Duodenal mucosa (tissue), 2 donors: ENCODE results near the gene SLF1.

Source experiments
- H3K27ac ChIP-seq: one replicate; pipeline ENCODE4 v1.7.0; 2013; ENCODE audit warnings: low read depth, low read length
- H3K27me3 ChIP-seq, 2 donors: one replicate each; pipeline ENCODE4 v1.7.0; 2013; ENCODE audit warnings: low read length in 2 of 2, control low read depth in 1 of 2; ENCODE audit not compliant: insufficient read depth in 2 of 2, control insufficient read depth in 1 of 2
- H3K36me3 ChIP-seq, 2 donors: one replicate each; pipeline ENCODE4 v1.7.0; 2013; ENCODE audit warnings: low read length in 2 of 2, control low read depth in 1 of 2; ENCODE audit not compliant: insufficient read depth in 2 of 2, control insufficient read depth in 1 of 2
- H3K4me1 ChIP-seq, 2 donors: one replicate each; pipeline ENCODE4 v1.7.0; 2013; ENCODE audit warnings: low read length in 2 of 2, control low read depth in 1 of 2; ENCODE audit not compliant: insufficient read depth in 2 of 2, control insufficient read depth in 1 of 2
- H3K4me3 ChIP-seq, 2 donors: one replicate each; pipeline ENCODE4 v1.7.0; 2013; ENCODE audit warnings: low read length in 2 of 2, low read depth in 1 of 2
- H3K9ac ChIP-seq, 2 donors: one replicate each; pipeline ENCODE4 v1.7.0; 2013; ENCODE audit warnings: low read length in 2 of 2, low read depth in 1 of 2
- H3K9me3 ChIP-seq, 2 donors: one replicate each; pipeline ENCODE4 v1.7.0; 2013; ENCODE audit warnings: low read length in 2 of 2, control low read depth in 1 of 2; ENCODE audit not compliant: control insufficient read depth in 1 of 2

SLF1 gene

DNA sequence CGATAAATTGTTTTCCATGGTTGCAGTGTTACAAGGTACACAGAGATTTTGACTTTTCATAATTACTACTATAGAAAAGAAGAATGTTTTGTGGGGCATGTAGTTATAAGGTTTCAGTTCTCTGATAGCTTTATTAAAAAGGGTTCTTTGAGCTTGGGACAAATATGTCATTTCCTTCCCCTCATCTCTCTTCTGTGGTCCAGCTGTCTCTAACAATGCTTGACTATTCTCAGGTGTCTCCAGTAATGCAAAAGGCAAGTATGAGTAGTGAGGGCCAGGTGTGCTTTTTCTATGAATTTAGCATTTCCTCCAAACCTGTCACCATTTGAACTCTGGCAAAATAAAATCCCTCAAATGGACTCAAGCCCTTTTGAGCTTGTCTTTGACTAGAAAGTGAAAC, 84.3 kb downstream of the SLF1 start:
- no peak overlapping the region for H3K27ac ChIP-seq
- no peak overlapping the region for H3K4me3 ChIP-seq
- H3K27me3 ChIP-seq = no peaks in the 10 kb centered on the region
- no peaks in the 10 kb centered on the region for H3K9me3 ChIP-seq
- H3K9ac ChIP-seq = no peak overlapping the region
- H3K36me3 ChIP-seq = peaks cover 0 to 3% of the 10 kb centered on the region in 2 donors
- H3K4me1 ChIP-seq = no peaks in the 10 kb centered on the region

DNA sequence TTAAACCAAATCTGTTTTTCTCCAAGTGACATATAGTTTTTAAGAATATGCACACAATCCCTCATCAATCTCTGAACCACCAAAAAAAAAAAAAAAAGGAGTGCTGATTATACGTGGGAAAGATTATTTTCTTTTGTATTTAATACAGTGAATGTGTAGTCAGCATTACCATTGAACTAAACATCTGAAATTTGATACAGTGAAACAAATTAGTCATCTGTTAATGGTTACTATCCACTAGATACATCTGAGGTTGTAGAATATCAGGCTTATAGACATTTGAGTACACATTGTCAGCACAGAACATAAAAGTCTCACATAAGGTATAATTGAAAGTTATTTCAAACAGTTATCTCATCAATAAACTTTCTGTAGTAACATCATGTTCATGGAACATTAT, 87.0 kb downstream of the SLF1 start:
- no peak overlapping the region for H3K4me3 ChIP-seq
- no peak overlapping the region for H3K27ac ChIP-seq
- H3K4me1 ChIP-seq = no peaks in the 10 kb centered on the region
- H3K36me3 ChIP-seq = peaks cover 0 to 3% of the 10 kb centered on the region in 2 donors
- no peaks in the 10 kb centered on the region for H3K9me3 ChIP-seq
- H3K27me3 ChIP-seq = no peaks in the 10 kb centered on the region
- H3K9ac ChIP-seq = no peak overlapping the region

- Histone ChIP-seq H3K4me1 (no peaks in the 10 kb centered on the region), H3K4me3 (no peak overlapping the region), H3K9ac (no peak overlapping the region), H3K9me3 (no peaks in the 10 kb centered on the region), H3K36me3 (peaks cover 0 to 3% of the 10 kb centered on the region in 2 donors), H3K27me3 (no peaks in the 10 kb centered on the region), H3K27ac (no peak overlapping the region)
Observed at GRCh38 chr5:94707359-94707758, 88.9 kb downstream of the SLF1 start.

DNA sequence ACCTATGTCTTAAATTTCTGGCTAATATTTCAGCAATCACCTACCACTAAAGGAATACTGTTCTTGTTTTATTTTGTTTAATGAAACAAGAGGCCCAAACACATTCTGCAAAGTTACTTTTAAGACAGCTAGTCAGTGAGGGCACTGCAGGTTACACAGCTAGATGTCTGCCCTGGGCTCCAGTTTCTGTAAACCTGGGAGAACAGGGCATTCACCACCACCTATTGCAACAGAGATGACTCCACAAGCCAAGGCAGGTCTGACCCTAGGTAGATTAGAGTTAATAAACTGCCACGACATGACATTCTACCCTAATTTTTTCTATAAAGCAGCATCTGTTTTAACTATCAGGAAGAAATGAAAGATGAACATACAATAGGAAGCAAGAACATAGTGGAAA, 90.8 kb downstream of the SLF1 start:
- H3K9ac ChIP-seq = no peak overlapping the region
- H3K4me3 ChIP-seq = no peak overlapping the region
- H3K27me3 ChIP-seq = no peaks in the 10 kb centered on the region
- no peak overlapping the region for H3K27ac ChIP-seq
- H3K9me3 ChIP-seq = no peaks in the 10 kb centered on the region
- no peaks in the 10 kb centered on the region for H3K4me1 ChIP-seq
- peaks cover 0 to 3% of the 10 kb centered on the region in 2 donors for H3K36me3 ChIP-seq

- H3K27me3 ChIP-seq = no peaks in the 10 kb centered on the region
- no peaks in the 10 kb centered on the region for H3K4me1 ChIP-seq
- H3K36me3 ChIP-seq = peaks cover 0 to 3% of the 10 kb centered on the region in 2 donors
Observed at GRCh38 chr5:94711785-94712184, 93.3 kb downstream of the SLF1 start.

DNA sequence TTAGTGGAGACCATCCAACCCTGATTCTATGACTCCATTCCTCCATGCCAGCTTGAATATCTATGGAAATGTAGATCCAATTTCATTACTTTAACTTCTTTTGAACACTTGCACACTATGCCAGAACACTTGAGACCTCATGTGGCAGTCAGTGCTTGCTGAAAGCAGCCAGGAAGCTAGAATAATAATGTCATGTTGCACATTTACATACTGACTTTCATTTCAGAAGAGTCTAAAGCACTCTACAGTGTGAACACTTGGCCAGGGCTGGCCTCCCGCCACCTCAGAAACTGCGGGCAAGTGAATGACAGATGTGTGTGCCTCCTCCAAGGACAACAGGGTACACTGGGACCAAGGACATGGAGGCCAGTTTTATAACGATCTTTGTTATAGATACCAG, 97.3 kb downstream of the SLF1 start:
- Histone ChIP-seq H3K4me3 (no peak overlapping the region), H3K27ac (no peak overlapping the region), H3K27me3 (no peaks in the 10 kb centered on the region), H3K9me3 (no peaks in the 10 kb centered on the region), H3K36me3 (peaks cover 0 to 3% of the 10 kb centered on the region in 2 donors), H3K4me1 (no peaks in the 10 kb centered on the region), H3K9ac (no peak overlapping the region)

More at GRCh38 chr5:94711785-94712184, 93.3 kb downstream of the SLF1 start:
- Histone ChIP-seq H3K4me3 (no peak overlapping the region), H3K9ac (no peak overlapping the region), H3K27ac (no peak overlapping the region), H3K9me3 (no peaks in the 10 kb centered on the region)

GRCh38 chr5:94725142-94725541, 106.7 kb downstream of the SLF1 start:
- no peaks in the 10 kb centered on the region for H3K9me3 ChIP-seq
- H3K4me3 ChIP-seq = no peak overlapping the region
- no peak overlapping the region for H3K27ac ChIP-seq
- H3K4me1 ChIP-seq = no peaks in the 10 kb centered on the region
- no peaks in the 10 kb centered on the region for H3K27me3 ChIP-seq
- H3K9ac ChIP-seq = no peak overlapping the region
- no peaks in the 10 kb centered on the region for H3K36me3 ChIP-seq

GRCh38 chr5:94731471-94731870, 113.0 kb downstream of the SLF1 start:
- H3K27ac ChIP-seq = no peak overlapping the region
- no peak overlapping the region for H3K4me3 ChIP-seq
- no peaks in the 10 kb centered on the region for H3K9me3 ChIP-seq
- H3K4me1 ChIP-seq = no peaks in the 10 kb centered on the region
- H3K9ac ChIP-seq = no peak overlapping the region
- H3K27me3 ChIP-seq = no peaks in the 10 kb centered on the region
- H3K36me3 ChIP-seq = no peaks in the 10 kb centered on the region

DNA sequence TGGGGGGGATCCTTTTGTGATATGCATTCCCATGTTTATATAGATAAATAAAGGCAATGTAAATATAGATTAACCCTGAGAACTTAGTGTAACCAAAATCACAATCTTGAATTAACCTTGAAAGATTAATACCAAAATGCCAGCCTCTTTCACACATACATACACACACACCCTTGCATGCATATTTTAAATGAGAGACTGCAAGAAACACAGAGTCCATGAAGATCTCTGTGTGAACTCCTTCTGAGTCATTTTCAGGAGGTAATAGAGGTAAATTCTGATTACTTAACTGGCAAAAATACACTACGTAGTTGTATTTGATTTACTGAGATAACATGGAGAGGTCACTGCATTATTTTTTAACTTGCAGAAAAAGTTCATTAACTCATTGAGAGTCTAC, 118.0 kb downstream of the SLF1 start:
- Histone ChIP-seq H3K4me3 (no peak overlapping the region), H3K9me3 (no peaks in the 10 kb centered on the region), H3K36me3 (no peaks in the 10 kb centered on the region), H3K27ac (no peak overlapping the region), H3K9ac (no peak overlapping the region), H3K27me3 (no peaks in the 10 kb centered on the region), H3K4me1 (no peaks in the 10 kb centered on the region)

DNA sequence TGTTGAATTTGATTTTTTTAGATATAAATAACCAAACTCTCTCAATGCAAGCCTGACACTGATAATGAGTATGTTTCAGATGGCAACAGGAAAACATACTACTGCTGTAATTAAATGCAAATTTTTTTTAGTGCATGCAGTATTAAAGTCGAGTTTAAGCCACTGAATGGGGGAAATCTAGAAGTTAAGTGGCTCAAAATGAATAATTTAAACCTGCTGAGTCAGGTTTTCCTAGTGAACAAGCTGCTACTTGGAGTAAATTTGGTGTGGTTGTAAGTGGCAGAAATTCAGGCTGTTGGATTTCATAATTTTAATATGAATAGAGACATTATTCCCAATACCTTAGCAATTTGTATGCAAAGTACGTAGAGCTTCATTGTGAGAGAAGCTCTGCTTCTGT, 121.8 kb downstream of the SLF1 start:
- no peak overlapping the region for H3K27ac ChIP-seq
- no peaks in the 10 kb centered on the region for H3K4me1 ChIP-seq
- no peaks in the 10 kb centered on the region for H3K27me3 ChIP-seq
- no peaks in the 10 kb centered on the region for H3K36me3 ChIP-seq
- H3K9ac ChIP-seq = no peak overlapping the region
- no peak overlapping the region for H3K4me3 ChIP-seq
- no peaks in the 10 kb centered on the region for H3K9me3 ChIP-seq

DNA sequence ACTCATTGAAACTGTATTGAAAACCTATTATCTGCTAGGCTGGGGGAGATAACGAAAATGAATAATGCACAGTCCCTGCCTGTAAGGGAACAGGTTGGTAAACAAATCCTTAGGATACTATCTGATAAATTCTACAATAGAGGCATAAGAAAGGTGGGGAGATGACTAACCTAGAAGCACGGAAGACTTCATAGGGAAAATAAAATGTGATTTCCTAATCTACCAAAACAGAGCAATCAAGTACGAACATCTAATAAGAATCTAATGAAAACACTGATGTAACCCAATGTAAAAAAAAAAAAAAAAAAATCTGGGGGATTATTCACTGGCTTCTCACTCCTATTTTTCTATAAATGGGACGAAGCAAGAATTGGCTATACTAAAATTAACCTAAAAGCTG, 124.4 kb downstream of the SLF1 start:
- no peak overlapping the region for H3K9ac ChIP-seq
- H3K4me3 ChIP-seq = no peak overlapping the region
- H3K4me1 ChIP-seq = no peaks in the 10 kb centered on the region
- no peaks in the 10 kb centered on the region for H3K36me3 ChIP-seq
- no peaks in the 10 kb centered on the region for H3K9me3 ChIP-seq
- no peaks in the 10 kb centered on the region for H3K27me3 ChIP-seq
- no peak overlapping the region for H3K27ac ChIP-seq
